Measurements from ENCODE around the gene LRMDA.

LRMDA gene

GRCh38 chr10:76302961-76303630, 871.7 kb downstream of the LRMDA start:
- no peak overlapping the region for H3K4me3 ChIP-seq (ENCODE audit: low read depth, low read length)

GRCh38 chr10:76303682-76304316, 872.4 kb downstream of the LRMDA start:
- H3K4me3 ChIP-seq (ENCODE audit: low read depth, low read length): no peak overlapping the region

- H3K4me3 ChIP-seq (ENCODE audit: low read depth, low read length): no peak overlapping the region
Observed at GRCh38 chr10:76305930-76306615, 874.6 kb downstream of the LRMDA start.

GRCh38 chr10:76306856-76307255, 875.4 kb downstream of the LRMDA start:
- H3K4me3 ChIP-seq (ENCODE audit: low read depth, low read length): no peak overlapping the region

- H3K4me3 ChIP-seq (ENCODE audit: low read depth, low read length): no peak overlapping the region
Observed at GRCh38 chr10:76309070-76309469, 877.6 kb downstream of the LRMDA start.

- no peak overlapping the region for H3K4me3 ChIP-seq (ENCODE audit: low read depth, low read length)
Observed at GRCh38 chr10:76309741-76310587, 878.5 kb downstream of the LRMDA start.

- H3K4me3 ChIP-seq (ENCODE audit: low read depth, low read length): no peak overlapping the region
Observed at GRCh38 chr10:76310588-76311080, 879.2 kb downstream of the LRMDA start.

- no peak overlapping the region for H3K4me3 ChIP-seq (ENCODE audit: low read depth, low read length)
Observed at GRCh38 chr10:76311752-76312636, 880.6 kb downstream of the LRMDA start.

- H3K4me3 ChIP-seq (ENCODE audit: low read depth, low read length): no peak overlapping the region
Observed at GRCh38 chr10:76315240-76315639, 883.8 kb downstream of the LRMDA start.

- no peak overlapping the region for H3K4me3 ChIP-seq (ENCODE audit: low read depth, low read length)
Observed at GRCh38 chr10:76316234-76316633, 884.8 kb downstream of the LRMDA start.

- H3K4me3 ChIP-seq (ENCODE audit: low read depth, low read length): no peak overlapping the region
Observed at GRCh38 chr10:76317078-76317477, 885.7 kb downstream of the LRMDA start.

- H3K4me3 ChIP-seq (ENCODE audit: low read depth, low read length): no peak overlapping the region
Observed at GRCh38 chr10:76318211-76318610, 886.8 kb downstream of the LRMDA start.

GRCh38 chr10:76319661-76320060, 888.2 kb downstream of the LRMDA start:
- no peak overlapping the region for H3K4me3 ChIP-seq (ENCODE audit: low read depth, low read length)

- H3K4me3 ChIP-seq (ENCODE audit: low read depth, low read length): no peak overlapping the region
Observed at GRCh38 chr10:76324283-76324682, 892.9 kb downstream of the LRMDA start.

- no peak overlapping the region for H3K4me3 ChIP-seq (ENCODE audit: low read depth, low read length)
Observed at GRCh38 chr10:76327441-76327840, 896.0 kb downstream of the LRMDA start.

GRCh38 chr10:76328348-76328747, 896.9 kb downstream of the LRMDA start:
- H3K4me3 ChIP-seq (ENCODE audit: low read depth, low read length): no peak overlapping the region

- no peak overlapping the region for H3K4me3 ChIP-seq (ENCODE audit: low read depth, low read length)
Observed at GRCh38 chr10:76329891-76330575, 898.6 kb downstream of the LRMDA start.

- H3K4me3 ChIP-seq (ENCODE audit: low read depth, low read length): no peak overlapping the region
Observed at GRCh38 chr10:76331742-76332141, 900.3 kb downstream of the LRMDA start.

- no peak overlapping the region for H3K4me3 ChIP-seq (ENCODE audit: low read depth, low read length)
Observed at GRCh38 chr10:76333326-76333725, 901.9 kb downstream of the LRMDA start.

- no peak overlapping the region for H3K4me3 ChIP-seq (ENCODE audit: low read depth, low read length)
Observed at GRCh38 chr10:76333796-76334195, 902.4 kb downstream of the LRMDA start.
